SW480 (cell line): ENCODE measurements around the gene EMC9.
A peak's percentile ranks its signal among the peaks of the same experiment; 100 is the strongest.
"Not testable (repeated sequence)": the region's sequence is repeated elsewhere in the genome, so short reads cannot be mapped to it uniquely, and the experiment has no call there.

Source experiments
- DNase-seq: peaks from one replicate; pipeline ENCODE4 v3.0.0-alpha.2; 2016; ENCODE audit warnings: low spot score

The EMC9 gene

DNA sequence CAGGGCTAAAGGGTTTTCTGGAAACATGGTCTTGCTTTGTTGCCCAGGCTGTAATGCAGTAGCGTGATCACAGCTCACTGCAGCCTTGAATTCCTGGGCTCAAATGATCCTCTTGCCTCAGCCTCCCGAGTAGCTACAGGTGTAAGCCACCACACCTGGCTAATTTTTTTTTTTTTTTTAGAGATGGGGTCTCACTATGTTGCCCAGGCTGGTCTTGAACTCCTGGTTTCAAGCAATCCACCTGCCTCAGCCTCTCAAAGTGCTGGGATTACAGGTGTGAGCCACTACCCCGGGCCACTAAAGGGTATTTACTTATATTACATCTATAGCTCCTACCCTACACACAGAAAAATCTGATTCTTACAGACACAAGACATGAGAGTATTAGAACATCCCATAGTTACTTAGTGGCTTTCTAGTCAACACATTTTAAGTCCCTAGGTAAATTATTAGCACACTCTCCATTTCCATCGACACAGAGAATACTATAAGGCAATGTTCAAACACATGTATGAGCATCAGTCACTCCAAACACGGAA, 33.0 kb downstream of the EMC9 start:
- DNase-seq = no peak

DNA sequence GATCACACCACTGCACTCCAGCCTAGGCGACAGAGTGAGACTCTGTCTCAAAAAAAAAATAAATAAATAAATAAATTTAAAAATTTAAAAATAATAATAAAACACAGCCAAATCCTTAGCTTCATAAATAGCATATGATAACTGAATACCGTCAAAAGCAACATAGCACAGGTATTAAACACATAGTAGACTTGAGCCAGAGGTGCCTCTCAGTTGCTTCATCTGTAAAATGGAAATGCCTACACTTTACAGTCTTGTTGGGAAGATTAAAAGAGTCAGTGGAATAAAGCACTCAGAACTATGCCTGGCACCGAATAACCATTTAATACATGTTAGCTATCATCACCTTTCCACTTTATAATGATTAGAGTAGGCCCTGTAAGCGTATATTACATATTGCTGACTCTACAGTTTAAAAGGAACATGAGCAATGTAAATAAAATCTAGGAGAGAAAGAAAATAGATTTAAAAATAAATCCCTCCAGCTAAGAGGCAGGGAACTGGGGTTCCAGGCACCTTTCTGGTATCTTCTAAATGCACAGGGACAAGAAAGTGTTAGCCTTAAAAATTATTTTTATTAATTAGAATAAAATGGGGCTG, 34.6 kb downstream of the EMC9 start:
- DNase-seq = no peak

GRCh38 chr14:24105609-24106239, 35.7 kb downstream of the EMC9 start:
- DNase-seq = not testable (repeated sequence)

DNA sequence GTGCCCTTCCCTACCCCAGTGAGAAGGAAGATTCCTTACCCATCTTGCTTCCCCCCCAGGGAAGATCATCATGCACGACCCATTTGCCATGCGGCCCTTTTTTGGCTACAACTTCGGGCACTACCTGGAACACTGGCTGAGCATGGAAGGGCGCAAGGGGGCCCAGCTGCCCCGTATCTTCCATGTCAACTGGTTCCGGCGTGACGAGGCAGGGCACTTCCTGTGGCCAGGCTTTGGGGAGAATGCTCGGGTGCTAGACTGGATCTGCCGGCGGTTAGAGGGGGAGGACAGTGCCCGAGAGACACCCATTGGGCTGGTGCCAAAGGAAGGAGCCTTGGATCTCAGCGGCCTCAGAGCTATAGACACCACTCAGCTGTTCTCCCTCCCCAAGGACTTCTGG, 37.9 kb downstream of the EMC9 start:
- DNase-seq = no peak

DNA sequence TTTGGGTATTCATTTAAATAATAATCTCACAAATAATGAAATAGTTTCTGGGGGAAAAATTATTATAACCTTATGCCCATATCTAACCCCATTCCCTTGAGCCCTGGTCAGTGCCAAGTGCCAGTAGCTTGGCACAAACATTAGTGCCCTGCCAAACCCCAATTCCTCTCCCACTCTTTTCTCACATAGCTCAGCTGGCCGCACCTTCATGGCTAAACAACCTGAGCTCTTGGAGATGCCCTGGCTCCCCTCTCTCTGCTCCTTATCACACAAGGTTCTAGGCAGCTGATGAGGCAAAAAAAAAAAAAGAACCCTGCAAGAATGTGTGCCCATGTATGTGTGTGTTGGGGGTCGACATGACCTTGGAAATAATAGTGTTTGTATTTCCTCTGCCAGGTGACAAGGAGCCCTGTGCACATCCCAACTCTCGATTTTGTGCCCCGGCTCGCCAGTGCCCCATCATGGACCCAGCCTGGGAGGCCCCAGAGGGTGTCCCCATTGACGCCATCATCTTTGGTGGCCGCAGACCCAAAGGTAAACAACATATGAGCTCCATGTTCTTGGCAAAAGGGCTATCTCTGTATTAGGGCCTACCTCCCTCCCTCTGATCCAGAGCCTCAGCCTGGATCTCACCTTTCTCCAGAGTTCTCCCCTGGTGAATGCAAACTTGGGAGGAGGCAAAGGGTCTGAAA, 38.9 kb downstream of the EMC9 start:
- no peak for DNase-seq

- no peak for DNase-seq
These were observed 40.4 kb downstream of the EMC9 start for GRCh38 chr14:24100982-24101494.

GRCh38 chr14:24100197-24100981, 41.0 kb downstream of the EMC9 start:
- DNase-seq = no peak

GRCh38 chr14:24098927-24099813, 42.2 kb downstream of the EMC9 start:
- DNase-seq = no peak

GRCh38 chr14:24098229-24098926, 43.0 kb downstream of the EMC9 start:
- no peak for DNase-seq

DNA sequence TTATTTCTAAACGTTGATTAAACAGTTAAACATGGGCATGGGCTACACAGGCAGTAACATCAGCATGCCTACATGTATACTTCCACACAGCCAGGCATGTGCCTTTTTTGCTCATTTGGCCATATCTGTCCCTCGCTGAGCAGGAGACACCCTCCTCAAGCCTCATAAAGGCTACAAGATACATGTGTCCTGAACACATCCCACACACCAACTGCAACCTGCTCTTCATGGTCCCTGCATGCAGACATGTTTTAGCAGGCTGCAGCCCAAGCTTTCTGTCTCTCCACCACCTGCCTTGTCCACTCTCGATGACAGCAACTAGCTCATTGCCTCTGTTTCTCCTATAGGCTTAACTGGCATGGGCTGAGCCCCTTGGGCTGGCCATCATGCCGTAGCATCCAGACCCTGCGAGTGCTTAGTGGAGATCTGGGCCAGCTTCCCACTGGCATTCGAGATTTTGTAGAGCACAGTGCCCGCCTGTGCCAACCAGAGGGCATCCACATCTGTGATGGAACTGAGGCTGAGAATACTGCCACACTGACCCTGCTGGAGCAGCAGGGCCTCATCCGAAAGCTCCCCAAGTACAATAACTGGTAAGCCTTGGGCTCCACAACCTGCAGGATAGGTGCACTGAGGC, 44.7 kb downstream of the EMC9 start:
- DNase-seq = no peak

DNA sequence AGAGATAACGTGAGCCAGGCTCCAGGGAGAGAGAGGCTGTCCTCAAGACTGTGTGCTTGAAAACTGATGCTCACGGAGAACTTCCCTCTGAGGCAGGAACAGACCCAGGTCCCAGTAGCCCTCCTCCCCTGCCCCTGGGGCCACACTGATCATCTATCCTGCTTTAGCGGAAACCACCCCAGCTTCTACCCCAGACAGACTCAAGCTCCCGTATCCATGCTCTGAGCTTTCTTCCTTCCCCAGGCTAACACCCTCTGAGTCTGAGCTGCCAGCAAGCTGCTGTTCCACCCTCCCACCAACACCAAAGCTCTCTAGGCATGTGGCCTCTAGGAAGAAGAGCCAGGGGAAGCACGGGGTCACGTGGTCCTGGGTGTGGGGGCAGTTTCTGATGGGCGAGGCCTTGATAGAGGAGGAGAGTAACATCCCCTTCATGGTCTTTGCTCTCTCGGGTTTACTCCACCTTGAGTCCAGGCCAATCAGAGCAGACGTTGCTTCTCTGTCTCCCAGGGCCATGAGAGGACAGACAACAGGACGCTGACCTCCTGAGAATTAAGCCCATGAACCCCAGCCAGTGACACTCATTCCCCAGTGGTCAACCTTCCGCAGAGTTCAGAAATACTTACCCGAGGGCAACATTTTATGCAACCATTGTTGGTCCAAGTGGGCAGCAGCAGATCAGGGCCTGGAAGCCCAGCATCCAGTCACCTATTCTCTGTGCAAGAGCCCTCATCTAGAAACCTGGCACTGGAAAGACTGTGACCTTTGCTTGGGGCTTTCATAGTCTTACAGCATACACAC, 45.9 kb downstream of the EMC9 start:
- peak; percentile 85 for DNase-seq

DNA sequence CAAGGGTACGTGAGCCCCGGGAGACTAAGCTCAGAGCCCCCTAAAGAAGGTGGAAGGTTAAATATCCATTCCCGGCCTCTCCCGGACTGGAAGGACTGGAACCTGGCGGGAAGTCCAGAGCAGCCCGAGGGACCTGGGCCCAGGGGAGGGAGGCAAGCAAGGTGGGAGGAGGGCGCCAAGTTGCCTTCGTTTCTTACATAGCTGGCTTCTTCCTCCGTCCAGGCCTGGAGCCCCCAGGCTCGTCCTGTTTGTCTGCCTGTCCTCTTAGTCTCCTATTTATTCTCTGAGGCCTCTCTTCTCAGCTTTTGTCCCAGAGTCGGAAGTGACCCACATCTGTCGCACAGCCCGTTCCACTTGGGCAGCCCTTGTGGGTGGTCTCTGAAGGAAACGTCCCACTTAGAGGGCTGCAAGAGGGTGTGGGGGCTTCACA, 46.5 kb downstream of the EMC9 start:
- DNase-seq = no peak

GRCh38 chr14:24093901-24094840, 47.2 kb downstream of the EMC9 start, which contains the start of gene PCK2:
TSS of gene PCK2 (plus strand) at chr14:24094311. CDS start at chr14:24094406, 95 bp downstream.
- peak; percentile 96 for DNase-seq

GRCh38 chr14:24093207-24093900, 48.0 kb downstream of the EMC9 start:
- no peak for DNase-seq

DNA sequence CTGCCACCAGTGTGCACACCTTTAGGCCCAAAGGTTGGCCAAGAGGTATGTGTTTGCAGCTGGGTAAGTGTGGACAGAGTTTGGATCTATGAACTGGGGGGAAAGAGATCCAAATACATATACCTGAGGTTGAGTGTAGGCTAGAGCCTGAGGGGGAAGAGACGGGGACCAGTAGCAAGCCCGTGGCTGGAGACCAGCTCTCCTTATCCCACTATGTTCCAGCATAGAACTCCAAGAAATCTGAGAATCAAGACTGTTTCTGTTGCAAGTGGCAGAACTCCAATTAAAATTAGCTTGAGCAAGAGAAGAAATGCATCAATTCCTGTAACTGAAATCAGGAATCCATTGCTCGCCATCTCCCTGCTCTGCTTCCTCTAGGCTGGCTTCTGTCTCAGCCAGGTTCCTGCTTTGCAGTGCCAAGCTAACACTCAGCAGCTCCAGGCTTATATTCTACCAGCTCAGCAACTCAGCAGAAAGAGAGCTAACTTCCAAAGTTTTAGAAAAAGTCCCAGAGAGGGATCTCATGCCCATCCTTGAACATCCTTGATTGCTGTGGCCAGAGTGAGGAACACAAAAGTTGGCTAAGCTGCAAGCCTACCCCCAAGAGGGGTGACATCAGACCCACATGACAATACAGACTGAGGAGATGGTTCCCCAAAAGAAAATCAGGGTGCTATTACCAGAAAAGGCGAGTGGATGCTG, 48.7 kb downstream of the EMC9 start:
- no peak for DNase-seq

DNA sequence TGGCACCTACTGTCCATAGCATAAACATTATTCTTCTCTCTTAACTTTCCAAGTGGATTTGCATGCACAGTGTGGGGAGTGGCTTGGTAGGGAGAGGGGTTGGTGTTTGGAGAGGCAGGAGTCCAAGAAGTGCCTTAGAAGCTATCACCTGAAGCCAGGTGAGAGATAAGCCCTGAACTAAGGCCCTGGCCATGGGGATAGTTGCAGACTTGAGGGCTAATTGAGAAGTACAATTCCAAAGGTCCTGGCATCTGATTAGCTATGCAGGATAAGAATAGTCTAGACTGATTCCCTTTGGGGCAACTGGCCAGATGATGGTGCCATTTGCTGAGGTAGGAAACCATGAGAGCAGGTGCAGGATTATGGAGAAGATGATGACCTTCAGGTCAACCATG, 49.3 kb downstream of the EMC9 start:
- DNase-seq = no peak

- no peak for DNase-seq
These were observed 51.5 kb downstream of the EMC9 start for GRCh38 chr14:24089890-24090289.
